CD4-positive, alpha-beta T cell treated with Interleukin-15 for 1 hour (primary cell): ENCODE data around the gene HES5.

ENCODE experiments used
- DNase-seq: peaks from one replicate; pipeline ENCODE4 v3.0.0-alpha.2; 2020

HES5 gene

DNA sequence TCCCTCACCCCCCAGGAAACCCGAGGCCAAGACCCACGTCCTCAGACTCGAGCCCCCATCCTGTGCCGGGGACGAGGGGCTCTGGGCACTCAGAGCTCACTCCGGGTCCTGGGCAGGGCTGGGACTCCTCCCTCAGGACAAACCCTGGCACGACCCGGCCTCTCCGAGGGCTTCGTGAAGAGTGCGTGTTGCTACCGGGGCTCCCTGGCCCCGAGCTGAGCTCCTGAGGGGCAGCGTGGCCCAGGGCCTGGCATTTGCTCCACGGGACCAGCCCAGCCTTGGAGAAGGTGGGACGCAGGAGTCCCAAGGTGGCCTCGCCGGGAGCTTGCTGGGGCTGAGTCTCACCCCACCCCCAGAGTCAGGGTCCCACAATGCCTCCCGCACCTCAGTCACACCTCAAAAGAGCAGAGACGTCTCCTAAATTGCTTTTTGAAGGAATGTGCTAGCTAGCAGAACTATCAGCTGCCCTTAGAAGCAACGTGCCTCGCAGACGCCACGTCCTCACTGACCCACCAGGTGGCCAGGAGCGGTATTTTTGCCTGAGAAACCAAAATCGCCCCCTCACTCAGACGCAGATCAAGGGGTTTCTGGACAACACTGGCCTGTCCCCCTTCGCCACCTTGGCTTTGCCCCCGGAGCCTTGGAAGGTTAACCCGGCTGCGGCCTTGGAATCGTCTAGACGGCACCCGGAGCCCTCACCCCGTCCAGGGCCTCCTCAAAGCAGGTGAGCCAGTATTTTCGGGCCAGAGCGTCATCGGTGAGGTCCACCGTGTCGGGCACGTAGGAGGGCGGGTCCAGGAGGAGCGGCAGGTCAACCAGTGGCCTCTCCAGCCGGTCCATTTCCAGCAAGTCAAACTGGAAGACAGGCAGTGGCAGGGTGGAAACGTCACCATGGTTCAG is 14.9 kb downstream of the HES5 start:
- no peak for DNase-seq

DNA sequence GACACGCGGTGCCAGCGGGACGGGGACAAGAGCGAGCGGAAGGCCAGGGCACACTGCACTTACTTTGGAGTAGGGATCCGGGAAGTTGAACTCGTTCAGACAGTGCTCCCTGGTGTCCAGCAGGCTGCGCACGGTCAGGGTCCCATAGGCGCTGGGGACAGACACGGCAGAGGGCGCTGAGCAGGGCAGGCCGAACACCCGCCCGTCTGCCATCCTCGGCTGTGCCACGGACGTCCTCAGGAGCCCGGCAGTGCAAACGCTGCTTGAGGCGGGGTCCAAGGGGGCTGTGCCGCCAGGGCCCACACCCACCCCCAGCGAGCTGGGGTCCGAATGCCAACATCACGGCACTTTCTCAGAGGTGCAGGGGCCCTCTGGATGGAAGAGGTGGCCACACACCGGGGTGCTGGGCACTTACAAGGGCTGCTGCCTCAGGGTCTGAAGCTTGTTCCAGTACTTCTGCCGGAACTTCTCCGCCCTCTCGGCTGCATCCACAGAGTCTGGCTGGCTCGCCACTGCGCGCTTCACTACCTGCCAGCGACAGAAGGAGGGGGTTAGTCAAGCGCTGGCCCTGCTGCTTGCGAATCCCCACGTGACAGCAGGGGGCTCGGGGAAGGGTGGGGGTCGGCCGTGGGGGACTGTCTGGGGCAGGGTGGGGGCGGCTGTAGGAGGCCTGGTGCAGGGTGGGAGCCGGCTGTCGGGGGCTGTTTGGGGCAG is 16.0 kb downstream of the HES5 start:
- no peak for DNase-seq

DNA sequence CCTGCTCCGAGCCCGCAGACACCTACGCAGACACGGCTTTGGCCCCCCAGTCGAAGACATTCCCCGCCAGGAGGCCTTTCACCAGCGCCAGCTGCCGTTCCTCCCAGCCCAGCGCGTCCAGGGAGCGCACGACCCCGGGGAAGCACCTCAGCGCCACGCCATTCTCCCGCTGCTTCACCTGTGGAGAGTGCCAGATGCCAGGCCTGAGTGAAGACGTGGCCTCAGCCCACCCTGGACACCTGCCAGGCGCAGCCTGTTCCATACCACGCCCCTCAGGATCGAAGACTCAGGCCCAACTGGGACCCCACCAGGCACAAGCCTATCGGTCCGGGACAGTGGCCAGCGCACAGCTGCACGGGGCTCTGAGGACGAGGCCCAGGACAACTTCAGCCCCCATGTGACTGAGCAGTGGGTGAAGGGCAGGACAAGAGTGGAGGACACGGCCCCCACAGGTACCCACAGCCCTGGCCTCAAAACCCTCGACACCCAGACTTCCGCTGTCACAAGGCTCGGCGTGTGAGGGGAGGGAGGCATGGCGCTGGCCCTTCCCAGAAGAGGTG is 17.1 kb downstream of the HES5 start:
- DNase-seq = no peak

DNA sequence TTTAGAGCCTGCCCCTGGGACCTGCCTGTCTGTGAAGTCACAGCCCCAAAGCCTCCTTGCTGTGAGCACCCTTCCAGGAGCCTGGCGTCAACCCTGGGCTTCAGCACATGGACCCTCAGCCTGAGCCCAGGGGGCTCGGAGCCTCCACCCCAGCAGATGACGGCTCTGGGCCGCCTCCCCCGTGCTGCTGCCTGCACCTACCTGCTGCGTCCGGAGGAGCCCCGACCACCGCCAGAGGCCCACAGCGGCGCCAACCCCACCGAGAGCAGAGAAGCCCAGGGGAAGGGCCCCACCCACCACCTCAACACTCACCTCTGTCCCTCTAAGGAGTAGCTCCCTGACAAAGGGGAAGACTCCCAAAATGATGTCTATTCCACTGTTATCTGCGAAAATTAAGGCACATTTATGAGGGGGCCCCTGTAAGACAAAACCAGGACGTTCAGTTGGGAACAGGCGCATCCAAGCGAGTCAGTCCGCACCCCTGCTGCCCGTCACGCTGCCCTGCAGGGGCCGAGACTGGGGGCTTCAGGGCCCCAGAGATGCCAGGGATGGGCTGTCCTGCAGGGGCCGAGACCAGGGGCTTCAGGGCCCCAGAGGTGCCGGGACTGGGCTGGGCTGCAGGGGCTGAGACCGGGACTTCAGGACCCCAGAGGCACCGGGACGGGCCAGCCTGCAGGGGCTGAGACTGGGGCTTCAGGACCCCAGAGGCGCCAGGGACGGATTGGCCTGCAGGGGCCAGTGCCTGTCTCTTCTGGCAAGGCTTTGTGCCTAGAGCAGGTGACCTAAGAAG is 19.5 kb downstream of the HES5 start:
- DNase-seq = no peak

DNA sequence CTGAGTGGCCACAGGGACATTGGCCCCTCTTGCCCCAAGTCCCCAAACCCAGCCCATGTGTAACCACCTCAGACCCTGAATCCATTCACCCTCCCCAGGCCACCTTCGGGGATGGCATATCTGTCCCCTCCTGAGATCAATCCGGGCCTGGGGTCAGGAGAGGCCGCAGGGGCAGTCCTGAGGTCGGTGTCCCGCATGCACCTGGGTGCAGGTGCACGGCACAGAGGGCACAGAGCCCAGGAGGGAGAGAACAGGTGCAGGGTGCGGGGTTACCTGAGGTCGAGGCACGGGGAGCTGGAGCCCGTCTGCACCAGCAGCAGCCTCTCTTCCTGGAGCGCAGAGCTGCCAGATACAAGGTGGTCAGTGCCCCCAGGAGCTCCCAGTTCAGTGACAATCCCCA is 20.5 kb downstream of the HES5 start:
- no peak for DNase-seq

DNA sequence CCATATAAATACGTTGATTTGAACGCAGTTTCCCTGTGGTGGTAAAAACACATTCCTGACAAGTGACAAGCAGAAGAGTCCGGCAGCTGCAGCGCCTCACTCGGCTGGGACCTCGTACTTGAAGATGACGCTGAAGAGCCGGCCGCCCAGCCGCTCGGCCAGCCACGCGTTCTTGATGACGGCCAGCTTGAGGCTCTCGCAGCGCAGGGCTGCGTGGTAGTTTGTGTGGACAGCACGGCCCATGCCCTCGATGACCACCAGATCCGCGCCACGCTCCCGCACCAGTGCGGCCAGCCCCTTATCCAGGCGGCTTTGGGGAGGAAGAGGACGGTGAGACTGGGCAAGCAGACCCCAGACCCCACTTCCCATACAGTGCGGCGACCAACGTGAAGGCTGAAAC is 21.3 kb downstream of the HES5 start:
- DNase-seq = no peak

DNA sequence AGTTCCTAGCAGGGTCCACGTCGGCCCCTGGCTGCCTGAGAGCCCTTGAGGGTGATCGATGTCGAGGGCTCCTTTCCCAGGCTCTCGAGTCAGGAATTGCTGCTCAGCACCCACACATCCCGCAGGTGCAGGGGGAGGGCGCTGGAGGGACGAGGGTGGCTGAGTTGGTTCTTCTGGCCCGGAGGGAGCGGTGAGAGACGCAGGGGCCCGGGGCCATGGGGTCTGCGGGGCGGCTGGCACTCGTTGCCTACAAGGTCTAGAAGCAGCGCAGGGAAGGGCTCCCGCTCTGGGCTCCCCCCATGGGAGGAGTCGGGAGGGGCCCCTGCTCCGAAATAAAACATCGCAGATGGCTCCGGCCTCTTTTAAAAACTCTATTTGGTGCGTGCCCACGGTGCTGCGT is 21.9 kb downstream of the HES5 start:
- no peak for DNase-seq

DNA sequence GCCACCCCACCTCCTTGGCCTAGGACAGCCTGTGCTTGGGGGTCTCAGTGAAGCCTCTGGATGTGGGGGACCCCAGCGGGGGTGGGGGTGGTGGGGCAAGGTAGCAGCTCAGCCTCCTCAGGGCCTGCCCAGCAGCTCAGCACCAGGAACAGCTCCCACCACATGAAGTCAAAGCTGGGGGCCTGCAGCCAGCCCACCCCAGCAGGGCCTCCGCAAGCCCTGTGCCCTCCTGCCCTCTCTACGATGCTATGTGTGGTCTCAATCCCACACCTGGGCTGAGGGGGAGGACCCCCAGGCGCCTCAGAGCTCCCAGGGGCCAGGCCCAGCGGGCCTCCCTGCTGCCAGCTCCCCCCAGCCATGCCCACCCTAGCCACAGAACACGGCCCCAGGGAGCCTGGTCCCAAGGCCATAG is 22.3 kb downstream of the HES5 start:
- DNase-seq = no peak

DNA sequence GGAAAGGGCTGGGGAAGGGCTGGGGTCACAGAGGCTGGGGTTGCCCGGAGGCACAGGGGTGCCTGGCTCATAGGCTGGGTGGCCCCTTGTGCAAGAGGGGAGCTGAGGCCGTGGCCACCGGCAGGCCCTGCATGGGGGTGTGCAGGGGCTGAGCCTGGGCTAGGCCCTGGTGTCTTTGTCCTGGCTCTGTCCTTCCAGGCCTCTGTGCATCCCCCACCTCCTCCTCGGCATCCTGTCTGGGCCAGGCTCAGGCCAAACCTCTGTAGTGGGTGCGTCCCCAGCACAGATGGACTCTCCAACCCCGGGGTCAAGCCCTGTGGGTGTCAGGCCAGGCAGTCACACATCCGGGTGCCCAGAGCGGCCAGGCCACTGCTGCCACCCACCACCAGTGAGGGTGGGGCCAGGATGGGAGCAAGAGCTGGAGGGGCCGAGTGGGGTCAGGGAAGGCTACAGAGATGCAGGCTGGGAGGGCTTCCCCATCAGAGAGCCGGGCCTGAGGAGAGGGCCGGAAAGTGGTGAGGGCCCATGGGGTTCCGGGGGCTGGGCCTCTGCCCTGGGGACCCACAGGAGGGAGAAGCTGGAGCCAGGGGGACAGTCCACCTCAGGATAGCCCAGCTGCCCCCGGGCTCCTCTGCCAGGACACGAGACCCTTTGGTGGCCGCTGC is 23.0 kb downstream of the HES5 start:
- no peak for DNase-seq

DNA sequence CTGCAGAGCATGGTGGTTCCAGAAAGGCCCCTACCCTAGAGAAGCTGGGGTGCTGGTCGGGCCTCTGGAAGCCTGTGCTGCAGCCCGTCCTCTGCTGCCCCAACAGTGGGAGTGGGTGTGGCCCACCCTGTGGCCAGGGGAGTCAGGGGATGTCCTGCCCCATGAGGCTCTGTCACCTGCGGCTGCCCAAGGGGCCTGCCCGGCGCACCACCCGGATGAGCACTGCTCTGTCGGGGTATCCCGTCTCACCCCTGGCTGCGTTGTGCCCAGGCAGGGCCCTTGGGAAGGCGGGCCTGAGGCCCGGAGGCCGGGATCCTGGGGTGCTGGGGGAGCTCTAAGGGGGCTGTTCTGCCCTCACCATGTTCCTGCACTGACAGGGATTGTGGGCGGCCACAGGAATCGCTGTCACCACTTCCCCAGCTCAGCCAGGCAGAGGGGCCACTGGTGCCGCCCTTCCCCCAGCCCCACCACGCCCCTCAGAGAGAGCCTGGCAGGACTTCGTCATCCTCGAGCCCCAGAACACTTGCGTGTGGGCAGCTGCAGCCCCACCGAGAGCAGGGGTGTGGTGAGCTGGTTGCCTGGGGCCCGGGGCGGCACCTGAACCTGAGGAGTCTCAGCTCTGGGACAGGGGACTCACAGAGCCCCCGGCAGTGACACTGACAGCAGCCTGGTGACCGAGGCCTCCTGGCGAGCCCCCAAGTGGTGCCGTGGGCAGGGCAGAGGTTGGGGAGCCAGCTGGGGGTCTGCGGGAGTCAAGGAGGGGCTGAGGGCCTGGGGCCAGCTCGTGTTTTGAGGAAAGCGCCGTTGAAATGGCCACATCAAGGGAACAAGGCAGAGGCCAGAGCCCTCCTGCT is 23.8 kb downstream of the HES5 start:
- DNase-seq = no peak

DNA sequence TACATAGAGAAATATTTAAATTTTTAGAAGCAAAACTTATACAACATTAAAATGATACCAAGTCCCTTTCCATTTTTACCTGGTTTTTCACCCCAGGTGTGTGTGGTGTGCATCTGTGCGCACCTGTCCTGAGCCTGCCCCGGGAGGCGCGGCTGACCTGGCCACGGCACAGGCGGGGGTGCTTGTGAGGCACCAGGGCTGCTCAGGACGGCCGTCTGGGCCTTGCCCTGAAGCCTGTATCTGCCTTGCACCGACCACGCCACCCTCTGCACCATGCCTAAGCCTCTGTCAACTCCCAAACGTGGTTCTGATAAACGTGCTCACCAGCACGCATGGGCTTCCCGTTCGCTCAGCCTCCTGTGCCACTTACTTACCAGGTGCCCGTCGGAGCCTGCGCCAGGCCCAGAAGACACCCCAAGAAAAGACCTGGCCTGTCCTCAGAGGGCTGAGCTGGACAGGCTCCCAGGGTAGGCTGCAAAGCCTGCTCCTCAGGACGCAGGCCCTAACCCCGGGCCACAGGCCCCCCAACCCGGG is 24.5 kb downstream of the HES5 start:
- no peak for DNase-seq

DNA sequence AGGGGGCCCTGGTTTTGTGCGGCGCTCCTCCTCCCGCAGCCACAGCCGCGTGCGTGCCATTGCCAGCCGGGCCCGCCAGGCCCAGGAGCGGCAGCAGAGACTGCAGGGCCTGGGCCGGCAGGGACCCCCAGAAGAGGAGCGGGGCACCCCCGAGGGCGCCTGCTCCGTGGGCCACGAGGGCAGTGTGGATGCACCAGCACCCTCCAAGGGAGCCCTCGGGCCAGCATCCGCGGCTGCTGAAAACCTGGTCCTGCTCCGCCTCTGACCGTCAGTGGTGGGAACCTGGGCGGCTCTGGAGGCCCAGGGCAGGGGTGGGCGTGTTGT is 25.2 kb downstream of the HES5 start:
- DNase-seq = no peak

DNA sequence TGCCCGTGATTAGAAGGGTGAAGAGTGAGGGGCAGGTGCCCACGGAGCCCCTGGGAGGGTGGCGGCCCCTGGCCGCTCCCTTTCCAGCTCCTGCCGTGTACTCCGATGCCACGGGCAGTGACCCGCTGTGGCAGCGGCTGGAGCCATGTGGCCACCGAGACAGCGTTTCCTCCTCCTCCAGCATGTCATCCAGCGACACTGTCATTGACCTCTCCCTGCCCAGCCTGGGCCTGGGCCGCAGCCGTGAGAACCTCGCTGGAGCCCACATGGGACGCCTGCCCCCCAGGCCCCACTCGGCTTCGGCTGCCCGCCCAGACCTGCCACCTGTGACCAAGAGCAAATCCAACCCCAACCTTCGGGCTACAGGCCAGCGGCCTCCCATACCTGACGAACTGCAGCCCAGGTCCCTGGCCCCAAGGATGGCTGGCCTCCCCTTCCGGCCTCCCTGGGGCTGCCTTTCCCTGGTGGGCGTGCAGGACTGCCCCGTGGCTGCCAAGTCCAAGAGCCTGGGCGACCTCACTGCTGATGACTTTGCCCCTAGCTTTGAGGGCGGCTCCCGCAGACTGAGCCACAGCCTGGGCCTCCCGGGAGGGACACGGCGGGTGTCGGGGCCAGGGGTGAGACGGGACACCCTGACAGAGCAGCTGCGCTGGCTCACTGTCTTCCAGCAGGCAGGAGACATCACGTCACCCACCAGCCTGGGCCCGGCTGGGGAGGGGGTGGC is 25.7 kb downstream of the HES5 start:
- no peak for DNase-seq

DNA sequence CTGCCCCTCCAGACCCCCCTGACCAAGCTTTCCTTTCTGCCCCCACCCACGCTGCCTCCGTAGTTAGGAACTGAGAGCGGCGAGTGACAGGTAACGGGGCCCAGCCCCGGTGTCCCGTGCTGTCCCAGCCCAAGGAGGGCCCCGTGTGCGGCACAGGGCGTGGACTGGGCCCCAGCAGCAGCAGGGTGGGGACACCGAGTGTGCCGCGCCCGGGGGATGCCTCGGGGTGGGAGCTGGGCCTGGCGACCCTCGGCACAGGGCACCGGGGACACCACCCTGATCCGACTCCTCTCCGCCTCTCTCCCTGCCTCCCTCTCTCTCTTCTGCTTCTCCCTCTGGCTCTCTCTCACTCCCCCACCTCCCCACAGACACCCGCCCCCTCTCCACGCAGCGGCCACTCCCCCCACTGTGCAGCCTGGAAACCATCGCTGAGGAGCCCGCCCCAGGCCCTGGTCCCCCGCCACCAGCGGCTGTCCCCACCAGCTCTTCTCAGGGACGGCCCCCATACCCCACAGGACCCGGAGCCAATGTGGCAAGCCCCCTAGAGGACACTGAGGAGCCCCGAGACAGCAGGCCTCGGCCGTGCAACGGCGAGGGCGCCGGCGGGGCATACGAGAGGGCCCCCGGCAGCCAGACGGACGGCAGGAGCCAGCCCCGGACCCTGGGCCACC is 26.4 kb downstream of the HES5 start:
- DNase-seq = no peak

DNA sequence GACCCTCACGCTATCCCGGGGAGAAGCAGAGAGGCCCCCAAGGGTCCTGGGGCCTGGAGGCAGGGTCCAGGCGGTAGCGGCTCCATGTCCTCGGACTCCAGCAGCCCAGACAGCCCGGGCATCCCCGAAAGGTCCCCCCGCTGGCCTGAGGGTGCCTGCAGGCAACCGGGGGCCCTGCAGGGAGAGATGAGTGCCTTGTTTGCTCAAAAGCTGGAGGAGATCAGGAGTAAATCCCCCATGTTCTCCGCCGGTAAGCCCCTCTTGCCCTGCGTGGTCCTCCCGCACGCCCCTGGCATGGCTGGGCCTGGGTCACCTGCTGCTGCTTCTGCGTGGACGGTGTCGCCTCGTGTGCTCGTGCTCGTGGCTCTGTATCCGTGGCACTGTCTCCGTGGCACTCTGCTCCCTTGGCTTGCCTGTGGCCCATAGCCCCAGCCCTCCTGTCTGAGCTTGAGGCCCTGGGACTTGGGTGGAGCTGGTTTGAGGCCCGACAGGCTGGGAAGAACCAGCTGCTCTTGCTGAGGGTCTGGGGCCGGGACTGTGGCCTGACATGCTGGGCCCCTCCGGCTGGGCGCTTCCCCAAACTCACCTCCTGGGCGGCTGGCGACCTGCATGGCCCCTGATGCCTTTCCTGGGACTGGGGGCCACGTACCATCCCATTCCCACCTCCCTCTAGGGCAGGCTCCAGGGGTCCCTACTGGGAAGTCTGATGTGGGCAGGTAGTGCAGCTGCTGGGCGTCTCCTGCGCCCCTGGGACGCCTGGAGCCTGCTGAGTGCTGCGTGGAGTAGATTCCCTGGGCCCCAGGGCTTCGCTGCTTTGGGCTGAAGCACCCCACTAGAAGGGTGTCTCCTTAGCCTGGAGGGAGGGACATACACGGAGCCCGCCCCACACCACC is 27.2 kb downstream of the HES5 start:
- DNase-seq = no peak

DNA sequence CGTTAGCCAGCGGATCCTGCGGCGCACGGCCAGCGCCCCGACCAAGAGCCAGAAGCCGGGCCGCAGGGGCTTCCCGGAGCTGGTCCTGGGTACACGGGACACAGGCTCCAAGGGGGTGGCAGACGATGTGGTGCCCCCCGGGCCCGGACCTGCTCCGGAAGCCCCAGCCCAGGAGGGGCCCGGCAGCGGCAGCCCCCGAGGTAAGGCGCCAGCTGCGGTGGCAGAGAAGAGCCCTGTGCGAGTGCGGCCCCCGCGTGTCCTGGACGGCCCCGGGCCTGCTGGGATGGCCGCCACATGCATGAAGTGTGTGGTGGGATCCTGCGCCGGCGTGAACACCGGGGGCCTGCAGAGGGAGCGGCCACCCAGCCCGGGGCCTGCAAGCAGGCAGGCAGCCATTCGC is 27.9 kb downstream of the HES5 start:
- no peak for DNase-seq

DNA sequence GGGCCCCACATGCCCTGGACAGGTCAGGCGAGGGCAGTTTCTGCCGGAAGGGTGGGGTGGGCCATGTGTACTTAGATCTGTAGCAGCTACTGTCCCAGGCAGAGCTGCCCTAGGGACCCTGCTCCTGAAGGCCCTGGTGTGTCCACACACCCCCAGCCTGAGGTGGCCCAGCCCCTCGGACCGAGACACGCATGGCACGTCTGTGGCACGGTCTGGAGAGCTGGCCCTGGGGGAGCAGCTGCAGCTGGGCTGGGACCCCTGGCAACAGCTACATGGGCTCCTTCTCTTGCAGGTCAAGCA is 28.3 kb downstream of the HES5 start:
- DNase-seq = no peak

DNA sequence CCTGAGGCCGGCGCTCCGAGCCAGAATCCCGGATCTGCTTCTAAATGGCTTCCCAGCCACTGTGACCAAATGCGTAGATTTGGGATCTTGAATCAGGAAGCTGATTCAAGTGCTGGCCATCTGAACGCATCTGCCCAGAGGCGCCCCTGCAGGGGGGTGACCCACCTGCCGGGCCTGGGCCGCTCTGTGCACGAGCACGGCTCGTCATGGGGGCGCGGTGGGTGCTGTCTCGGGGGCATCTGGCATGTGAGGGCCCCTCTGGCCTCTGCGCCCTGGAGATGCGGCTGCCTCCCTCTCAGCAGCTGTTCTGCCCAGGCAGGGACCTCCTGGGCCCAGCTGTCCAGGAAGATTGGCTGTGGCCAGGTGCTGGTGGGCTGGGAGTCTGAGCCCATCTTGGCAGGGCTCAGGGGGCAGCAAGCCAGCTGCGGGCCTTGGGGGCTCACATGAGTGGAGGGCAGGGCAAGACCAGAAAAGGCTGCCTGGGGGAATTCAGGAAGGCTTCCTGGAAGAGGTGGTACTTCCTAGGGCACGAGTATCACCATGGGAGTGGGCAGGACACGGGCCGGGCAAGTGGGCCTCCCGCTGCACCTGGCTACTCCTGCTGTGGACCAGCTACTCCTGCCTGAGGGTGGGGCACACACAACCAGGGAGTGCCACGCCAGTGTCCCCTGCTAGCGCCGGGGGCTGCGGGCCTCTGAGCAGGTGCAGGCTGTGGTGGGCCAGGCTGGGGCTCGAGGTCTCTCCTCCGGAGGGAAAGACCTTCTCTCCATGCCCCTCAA is 28.8 kb downstream of the HES5 start:
- DNase-seq = no peak
